Right atrium auricular region (tissue), 2 donors: ENCODE measurements around the gene BTN3A1. TPM values are rescaled to one million over a fixed set of nuclear protein-coding genes. Genes with fewer than 3 reads are reported as not detected.
A peak's percentile ranks its signal among the peaks of the same experiment; 100 is the strongest.
"Not testable (repeated sequence)": the region's sequence is repeated elsewhere in the genome, so short reads cannot be mapped to it uniquely, and the experiment has no call there.

ENCODE experiments used
- DNase-seq: peaks from one replicate; pipeline ENCODE4 v3.0.0-alpha.2; 2019; ENCODE audit warnings: low spot score
- H3K27ac ChIP-seq, 2 donors: fragments of 200-600 bp; sonication (generic); 1 replicate in 1 of 2; 2 replicates in 1 of 2; pipeline ENCODE4 v1.5.1; 2016 to 2019
- H3K27me3 ChIP-seq, 2 donors: fragments of 200-600 bp; sonication (generic); one replicate each; pipeline versions ENCODE4 v1.5.1 to v1.6.0; 2017 to 2019
- H3K36me3 ChIP-seq: fragments of 200-600 bp; sonication (generic); one replicate; pipeline ENCODE4 v1.5.1; 2016
- H3K4me1 ChIP-seq, 2 donors: fragments of 200-600 bp; sonication (generic); one replicate each; pipeline versions ENCODE4 v1.5.1 to v1.6.0; 2017 to 2019
- H3K4me3 ChIP-seq, 2 donors: fragments of 200-600 bp; sonication (generic); 1 replicate in 1 of 2; 2 replicates in 1 of 2; pipeline ENCODE4 v1.5.1; 2017 to 2019; ENCODE audit warnings: mild to moderate bottlenecking in 1 of 2, moderate library complexity in 1 of 2
- H3K9me3 ChIP-seq, 2 donors: fragments of 200-600 bp; sonication (generic); one replicate each; pipeline ENCODE4 v1.5.1; 2019
- total RNA-seq, 2 donors: library from RNA; depleted of rRNA; stranded (reverse); fragments of >200 nt; gene quantifications; one replicate each; pipeline ENCODE4 v1.1.0, GENCODE V29; 2016
- TF ChIP-seq, protein P1 (sequence below), 2 donors: fragments of 200-600 bp; sonication (generic); IDR thresholded peaks; one replicate each; pipeline ENCODE4 v1.5.1; 2019; ENCODE audit warnings: antibody characterized with exemption in 2 of 2

BTN3A1 gene
- 1 to 10 TPM; 3.6 to 6.6 TPM for total RNA-seq

DNA sequence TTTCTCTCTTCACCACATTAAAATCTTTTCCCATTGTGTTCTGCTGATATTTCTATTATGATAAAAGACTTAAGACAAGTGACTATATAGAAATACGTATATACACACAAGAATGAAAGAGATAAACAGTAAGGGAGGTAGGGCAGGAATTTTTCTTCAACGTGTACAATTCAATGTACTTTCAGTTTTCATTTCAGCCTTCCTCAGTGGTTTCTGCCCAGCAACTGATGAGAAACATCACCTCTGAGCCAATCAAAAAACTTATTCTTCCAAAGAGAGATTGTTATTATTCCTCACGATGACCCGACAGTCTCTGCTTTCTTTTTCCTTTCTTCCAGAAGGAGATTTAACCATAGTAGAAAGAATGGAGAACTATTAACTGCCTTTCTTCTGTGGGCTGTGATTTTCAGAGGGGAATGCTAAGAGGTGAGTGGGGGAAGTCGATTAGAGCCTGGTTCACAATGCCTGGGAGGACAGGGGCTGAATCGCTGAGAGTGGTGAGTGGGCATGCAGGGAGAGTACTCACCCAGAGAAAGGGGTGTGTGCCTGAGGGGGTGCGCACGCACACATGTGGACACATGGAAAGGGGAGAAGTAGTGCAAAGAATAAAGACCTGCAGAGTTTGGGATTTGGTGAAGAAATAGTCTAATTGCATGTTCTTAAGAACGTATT is at the start of gene BTN3A1:
BTN3A1 (plus strand) TSS at position 289 of the 672 bp plus-strand sequence. CDS start 3,289 bp downstream, outside the sequence.
- TF ChIP-seq, protein P1, sequence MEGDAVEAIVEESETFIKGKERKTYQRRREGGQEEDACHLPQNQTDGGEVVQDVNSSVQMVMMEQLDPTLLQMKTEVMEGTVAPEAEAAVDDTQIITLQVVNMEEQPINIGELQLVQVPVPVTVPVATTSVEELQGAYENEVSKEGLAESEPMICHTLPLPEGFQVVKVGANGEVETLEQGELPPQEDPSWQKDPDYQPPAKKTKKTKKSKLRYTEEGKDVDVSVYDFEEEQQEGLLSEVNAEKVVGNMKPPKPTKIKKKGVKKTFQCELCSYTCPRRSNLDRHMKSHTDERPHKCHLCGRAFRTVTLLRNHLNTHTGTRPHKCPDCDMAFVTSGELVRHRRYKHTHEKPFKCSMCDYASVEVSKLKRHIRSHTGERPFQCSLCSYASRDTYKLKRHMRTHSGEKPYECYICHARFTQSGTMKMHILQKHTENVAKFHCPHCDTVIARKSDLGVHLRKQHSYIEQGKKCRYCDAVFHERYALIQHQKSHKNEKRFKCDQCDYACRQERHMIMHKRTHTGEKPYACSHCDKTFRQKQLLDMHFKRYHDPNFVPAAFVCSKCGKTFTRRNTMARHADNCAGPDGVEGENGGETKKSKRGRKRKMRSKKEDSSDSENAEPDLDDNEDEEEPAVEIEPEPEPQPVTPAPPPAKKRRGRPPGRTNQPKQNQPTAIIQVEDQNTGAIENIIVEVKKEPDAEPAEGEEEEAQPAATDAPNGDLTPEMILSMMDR (IDR thresholded peaks at IDR 0.05), result no peak
- H3K27ac ChIP-seq, result peak within 1 kb of the TSS; percentile 70 to 85
- peak; percentile 77 for DNase-seq

DNA sequence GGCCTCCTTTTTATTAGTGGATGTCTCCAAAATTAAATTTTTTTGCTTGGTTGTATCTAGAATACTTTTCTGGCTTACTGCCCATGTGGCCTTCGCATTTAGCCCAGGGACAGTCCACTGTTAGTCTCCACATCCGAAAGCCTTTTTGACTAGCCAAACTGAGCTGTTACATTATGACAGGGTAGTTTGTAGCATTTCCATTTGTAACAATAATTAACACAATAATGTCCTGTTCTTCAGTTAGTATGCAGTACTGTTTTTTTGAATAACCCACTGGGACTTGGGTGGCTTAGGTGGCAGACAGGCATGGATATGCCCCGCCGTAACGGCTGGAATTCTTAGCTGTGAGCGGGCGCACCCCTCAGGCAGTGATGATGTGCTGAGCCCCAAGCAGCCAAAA is 49.8 kb upstream of the BTN3A1 start:
- Histone ChIP-seq H3K4me1 (no peaks in the 10 kb centered on the region), H3K36me3 (no peaks in the 10 kb centered on the region), H3K27ac (no peak overlapping the region), H3K27me3 (no peaks in the 10 kb centered on the region), H3K9me3 (no peaks in the 10 kb centered on the region), H3K4me3 (no peak overlapping the region)
- TF ChIP-seq, protein P1 (IDR thresholded peaks at IDR 0.05), result no peak
- DNase-seq, result no peak

More for the DNA sequence above, at the start of gene BTN3A1:
- H3K27me3 ChIP-seq, result no peaks in the 10 kb centered on the region
- H3K4me3 ChIP-seq, result peak within 1 kb of the TSS; percentile 51 to 61
- H3K9me3 ChIP-seq, result no peaks in the 10 kb centered on the region
- H3K36me3 ChIP-seq, result no peaks in the 10 kb centered on the region
- peaks cover 0 to 8% of the 10 kb centered on the region in 2 donors for H3K4me1 ChIP-seq

DNA sequence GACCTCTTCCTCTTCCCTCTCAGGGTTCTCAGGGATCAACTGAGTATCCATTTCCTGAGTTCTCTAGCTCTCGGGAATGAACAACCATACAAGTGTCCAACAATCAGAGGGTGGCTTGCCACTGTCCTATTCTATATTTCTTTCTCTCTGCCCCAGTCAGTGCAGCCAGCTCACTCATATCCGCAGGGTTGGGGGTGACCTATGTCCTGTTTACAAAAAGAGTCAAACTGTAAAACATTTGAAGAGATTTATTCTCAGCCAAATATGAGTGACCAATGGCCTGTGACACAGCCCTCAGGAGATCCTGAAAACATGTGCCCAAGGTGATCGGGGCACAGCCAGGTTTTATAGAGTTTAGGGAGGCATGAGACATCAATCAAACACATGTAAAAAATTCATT is 47.9 kb upstream of the BTN3A1 start:
- H3K4me1 ChIP-seq, result no peaks in the 10 kb centered on the region
- DNase-seq, result no peak
- H3K9me3 ChIP-seq, result no peaks in the 10 kb centered on the region
- no peaks in the 10 kb centered on the region for H3K36me3 ChIP-seq
- H3K27ac ChIP-seq, result no peak overlapping the region
- no peak overlapping the region for H3K4me3 ChIP-seq
- H3K27me3 ChIP-seq, result no peaks in the 10 kb centered on the region
- TF ChIP-seq, protein P1 (IDR thresholded peaks at IDR 0.05), result no peak

DNA sequence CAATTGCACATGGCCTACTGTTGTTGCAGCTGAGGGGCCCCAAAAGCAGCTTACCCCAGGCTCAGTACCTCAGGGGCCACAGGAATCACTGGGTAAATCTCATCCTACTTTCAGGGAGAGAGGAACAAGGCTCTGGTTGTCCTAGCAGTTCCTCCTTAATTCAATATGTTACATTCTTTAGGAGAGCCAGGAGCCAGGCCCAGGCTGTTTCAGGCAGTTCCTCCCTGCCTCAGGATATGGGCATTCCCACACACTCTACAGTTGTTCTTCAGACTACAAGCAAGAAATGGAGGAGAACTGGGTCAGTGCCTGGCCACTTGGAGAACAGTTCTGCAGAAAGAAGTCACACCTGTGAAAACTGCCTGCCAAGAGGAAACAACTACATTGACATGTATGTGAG is 46.7 kb upstream of the BTN3A1 start:
- no peaks in the 10 kb centered on the region for H3K4me1 ChIP-seq
- H3K36me3 ChIP-seq, result no peaks in the 10 kb centered on the region
- H3K27me3 ChIP-seq, result no peaks in the 10 kb centered on the region
- DNase-seq, result no peak
- no peak overlapping the region for H3K27ac ChIP-seq
- no peaks in the 10 kb centered on the region for H3K9me3 ChIP-seq
- no peak overlapping the region for H3K4me3 ChIP-seq
- TF ChIP-seq, protein P1 (IDR thresholded peaks at IDR 0.05), result no peak

DNA sequence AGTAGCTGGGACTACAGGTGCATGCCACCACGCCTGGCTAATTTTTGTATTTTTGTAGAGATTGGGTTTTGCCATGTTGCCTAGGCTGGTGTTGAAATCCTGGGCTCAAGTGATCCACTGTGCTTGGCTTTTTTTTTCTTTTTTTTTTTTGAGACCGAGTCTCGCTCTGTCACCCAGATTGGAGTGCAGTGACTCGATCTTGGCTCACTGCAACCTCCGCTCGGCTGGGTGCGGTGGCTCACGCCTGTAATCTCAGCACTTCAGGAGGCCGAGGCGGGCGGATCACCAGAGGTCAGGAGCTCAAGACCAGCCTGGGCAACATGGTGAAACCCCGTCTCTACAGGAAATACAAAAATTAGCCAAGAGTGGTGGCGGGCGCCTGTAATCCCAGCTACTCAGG is 44.5 kb upstream of the BTN3A1 start:
- H3K4me1 ChIP-seq, H3K27ac ChIP-seq, H3K4me3 ChIP-seq, DNase-seq, H3K27me3 ChIP-seq, H3K9me3 ChIP-seq, H3K36me3 ChIP-seq: not testable (repeated sequence)

DNA sequence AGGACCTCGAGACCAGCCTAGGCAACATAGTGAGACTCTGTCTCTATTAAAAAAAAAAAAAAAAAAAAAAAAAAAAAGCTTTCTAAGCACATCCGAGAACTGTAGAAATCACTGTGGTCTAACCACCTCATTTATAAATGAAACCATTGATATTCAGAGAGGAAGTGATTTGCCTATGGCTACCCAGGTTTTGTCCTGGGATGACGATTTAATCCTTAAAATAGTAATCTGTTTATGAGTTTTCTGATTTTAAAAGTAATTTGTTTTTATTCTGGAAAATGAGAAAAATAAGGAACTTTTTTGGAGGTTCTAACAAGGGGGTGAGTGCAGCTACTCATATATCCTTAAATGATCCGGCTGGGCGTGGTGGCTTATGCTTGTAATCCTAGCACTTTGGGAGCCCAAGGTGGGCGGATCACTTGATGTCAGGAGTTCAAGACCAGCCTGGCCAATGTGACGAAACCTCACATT is 43.5 kb upstream of the BTN3A1 start:
- Histone ChIP-seq H3K9me3 (no peaks in the 10 kb centered on the region), H3K27me3 (no peaks in the 10 kb centered on the region), H3K4me1 (no peaks in the 10 kb centered on the region), H3K36me3 (no peaks in the 10 kb centered on the region), H3K4me3 (no peak overlapping the region), H3K27ac (no peak overlapping the region)
- no peak for DNase-seq
- TF ChIP-seq, protein P1 (IDR thresholded peaks at IDR 0.05), result no peak
